Bronchial epithelial cell (primary cell): ENCODE results near the gene PPP2R2B. TPM values are rescaled to one million over a fixed set of nuclear protein-coding genes. Genes with fewer than 3 reads are reported as not detected.
"Not testable (repeated sequence)": the region's sequence is repeated elsewhere in the genome, so short reads cannot be mapped to it uniquely, and the experiment has no call there.

Experiments
- DNase-seq: peaks from one replicate; pipeline ENCODE4 v3.0.0-alpha.2; 2010; ENCODE audit warnings: low read depth
- FAIRE-seq: peaks from 2 replicates; lab custom pipeline; 2011; peaks lifted over from hg19 to GRCh38; lab: Jason Lieb, UNC
- H3K27me3 ChIP-seq: 2 replicates; pipeline ENCODE4 v1.5.1; 2011; ENCODE audit warnings: low read length; ENCODE audit not compliant: control insufficient read depth, insufficient read depth
- H3K36me3 ChIP-seq: 2 replicates; pipeline ENCODE4 v1.5.1; 2011; ENCODE audit warnings: low read length; ENCODE audit not compliant: control insufficient read depth, insufficient read depth
- H3K4me3 ChIP-seq: 2 replicates; pipeline ENCODE4 v1.5.1; 2011; ENCODE audit warnings: mild to moderate bottlenecking, low read depth, low read length, control low read depth
- total RNA-seq: library from RNA; depleted of rRNA; stranded (reverse); fragments of >200 nt; gene quantifications from 2 replicates; pipeline ENCODE4 v1.2.1, GENCODE V29; 2014
- TF ChIP-seq, protein P1 (sequence below): IDR thresholded peaks from 2 replicates; pipeline ENCODE4 v1.5.1; 2011; ENCODE audit warnings: mild to moderate bottlenecking, moderate library complexity, low read length, control low read depth, inconsistent platforms; ENCODE audit not compliant: insufficient read depth, severe bottlenecking

The PPP2R2B gene
- total RNA-seq, 1 donor from 2014 or later, result under 0.01 TPM

- Histone ChIP-seq H3K36me3 (no peaks in the 10 kb centered on the region), H3K4me3 (no peak overlapping the region), H3K27me3 (no peaks in the 10 kb centered on the region)
- DNase-seq (peak; percentile 4), FAIRE-seq (no peak)
- TF ChIP-seq, protein P1, sequence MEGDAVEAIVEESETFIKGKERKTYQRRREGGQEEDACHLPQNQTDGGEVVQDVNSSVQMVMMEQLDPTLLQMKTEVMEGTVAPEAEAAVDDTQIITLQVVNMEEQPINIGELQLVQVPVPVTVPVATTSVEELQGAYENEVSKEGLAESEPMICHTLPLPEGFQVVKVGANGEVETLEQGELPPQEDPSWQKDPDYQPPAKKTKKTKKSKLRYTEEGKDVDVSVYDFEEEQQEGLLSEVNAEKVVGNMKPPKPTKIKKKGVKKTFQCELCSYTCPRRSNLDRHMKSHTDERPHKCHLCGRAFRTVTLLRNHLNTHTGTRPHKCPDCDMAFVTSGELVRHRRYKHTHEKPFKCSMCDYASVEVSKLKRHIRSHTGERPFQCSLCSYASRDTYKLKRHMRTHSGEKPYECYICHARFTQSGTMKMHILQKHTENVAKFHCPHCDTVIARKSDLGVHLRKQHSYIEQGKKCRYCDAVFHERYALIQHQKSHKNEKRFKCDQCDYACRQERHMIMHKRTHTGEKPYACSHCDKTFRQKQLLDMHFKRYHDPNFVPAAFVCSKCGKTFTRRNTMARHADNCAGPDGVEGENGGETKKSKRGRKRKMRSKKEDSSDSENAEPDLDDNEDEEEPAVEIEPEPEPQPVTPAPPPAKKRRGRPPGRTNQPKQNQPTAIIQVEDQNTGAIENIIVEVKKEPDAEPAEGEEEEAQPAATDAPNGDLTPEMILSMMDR, result no peak
Observed at GRCh38 chr5:146744068-146744745, 134.3 kb downstream of the PPP2R2B start.

DNA sequence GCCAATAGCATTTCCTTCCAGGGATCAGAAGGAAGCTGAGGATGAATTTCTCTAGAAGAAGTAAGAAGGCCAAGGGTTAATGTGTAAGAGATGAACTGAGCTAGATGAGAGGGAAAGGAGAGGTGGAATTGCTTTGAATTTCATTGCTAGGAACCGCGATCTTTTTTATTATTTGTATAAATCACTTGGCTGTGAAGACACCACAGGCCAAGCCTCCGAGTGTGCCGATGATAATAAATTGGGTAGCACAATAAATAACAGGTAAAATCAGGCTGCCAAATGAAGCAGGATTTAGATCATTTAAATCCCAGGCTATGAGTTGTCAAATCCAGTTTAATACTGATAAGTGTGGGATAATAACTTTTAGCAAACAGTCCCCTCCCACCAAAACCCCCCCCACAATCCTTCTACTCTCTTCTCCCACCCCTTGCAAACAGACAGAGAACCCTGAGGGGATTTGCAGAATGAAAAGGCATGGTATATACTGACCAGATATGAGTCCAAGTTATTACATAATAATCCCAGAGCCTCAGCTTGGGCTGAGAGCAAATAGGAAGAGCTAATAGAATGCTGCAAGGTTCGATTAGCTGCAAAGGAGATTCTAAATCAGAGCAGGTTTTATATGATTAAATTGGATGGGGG lies 143.5 kb downstream of the PPP2R2B start:
- FAIRE-seq (no peak), DNase-seq (no peak)
- Histone ChIP-seq H3K4me3 (no peak overlapping the region), H3K36me3 (no peaks in the 10 kb centered on the region), H3K27me3 (no peaks in the 10 kb centered on the region)
- TF ChIP-seq, protein P1, result no peak

DNA sequence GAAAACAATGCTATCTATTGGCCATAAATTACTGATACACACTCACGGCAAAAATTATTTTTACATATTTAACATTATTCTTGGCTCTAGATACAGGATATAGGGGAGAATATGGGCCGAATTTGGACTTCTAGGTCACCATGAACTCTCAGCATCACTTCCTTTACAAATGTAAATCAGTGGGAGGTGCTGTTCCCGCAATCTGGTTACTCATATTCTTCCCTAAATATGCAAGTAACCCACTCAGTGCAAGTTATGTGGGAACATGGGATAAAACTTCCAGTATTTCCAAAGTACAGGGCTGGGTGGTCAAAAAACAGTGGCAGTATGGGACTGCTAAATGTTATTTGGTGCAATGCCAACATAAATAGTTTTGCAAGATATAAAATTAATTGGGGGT lies 145.6 kb downstream of the PPP2R2B start:
- DNase-seq, result no peak
- FAIRE-seq, result no peak
- TF ChIP-seq, protein P1, result no peak
- Histone ChIP-seq H3K27me3 (no peaks in the 10 kb centered on the region), H3K36me3 (no peaks in the 10 kb centered on the region), H3K4me3 (no peak overlapping the region)

DNA sequence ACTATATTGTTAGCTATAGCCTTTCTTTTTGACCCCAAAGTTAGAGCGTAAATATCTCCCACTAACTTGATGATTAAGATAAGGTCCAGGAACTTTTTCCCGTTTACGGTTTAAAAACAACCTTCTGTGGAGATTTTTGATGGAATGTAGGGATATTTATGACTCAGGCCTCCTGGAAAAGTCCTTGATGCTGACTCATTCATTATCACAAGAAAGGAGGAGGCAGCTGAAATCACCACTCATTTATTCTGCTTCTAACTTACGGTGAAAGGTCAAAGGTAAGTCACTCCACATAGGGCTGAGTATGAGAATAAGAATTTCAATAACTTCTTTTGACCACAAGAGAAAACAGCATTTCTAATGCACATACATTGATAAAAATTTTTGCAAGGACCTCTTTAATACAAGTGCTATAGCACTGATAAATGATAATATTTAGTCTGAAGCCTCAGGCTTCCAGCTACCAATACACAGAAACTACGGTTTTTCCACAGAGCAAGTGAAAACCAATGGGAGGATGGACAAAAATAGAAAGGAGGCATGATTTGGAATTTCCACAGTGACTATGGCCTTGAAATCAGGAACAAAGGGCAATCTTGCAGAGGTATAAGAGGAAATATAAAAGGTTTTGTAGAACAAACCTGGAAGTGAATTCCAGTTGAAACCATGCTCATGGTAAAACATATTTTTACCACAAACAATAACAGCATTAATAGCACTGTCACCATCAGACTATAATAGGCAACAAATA lies 146.5 kb downstream of the PPP2R2B start:
- FAIRE-seq, result no peak
- TF ChIP-seq, protein P1, result no peak
- Histone ChIP-seq H3K36me3 (no peaks in the 10 kb centered on the region), H3K4me3 (no peak overlapping the region), H3K27me3 (no peaks in the 10 kb centered on the region)
- DNase-seq, result peak; percentile 94

- H3K36me3 ChIP-seq, DNase-seq, H3K4me3 ChIP-seq: not testable (repeated sequence)
Observed at GRCh38 chr5:146728746-146729145, 149.8 kb downstream of the PPP2R2B start.

DNA sequence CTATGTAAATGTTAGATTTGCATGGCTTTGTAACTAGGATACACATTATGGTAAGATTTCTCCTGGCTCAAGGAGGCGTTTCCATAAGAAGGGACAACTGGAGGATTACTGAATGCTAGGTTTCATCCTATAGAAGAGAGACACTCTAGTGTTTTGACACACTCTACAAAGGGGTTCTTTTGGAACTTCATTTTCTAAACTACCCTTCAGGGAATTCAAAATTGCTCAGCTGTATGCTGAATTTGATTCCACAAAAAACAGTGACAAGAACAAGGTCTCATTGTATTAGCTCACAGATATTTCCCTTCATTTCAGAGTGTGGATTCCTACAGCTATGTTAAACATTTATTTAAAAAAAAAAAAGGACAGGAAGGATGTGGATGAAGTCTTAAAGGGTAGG lies 151.7 kb downstream of the PPP2R2B start:
- TF ChIP-seq, protein P1, result no peak
- FAIRE-seq (no peak), DNase-seq (no peak)
- no peak overlapping the region for H3K4me3 ChIP-seq
- no peaks in the 10 kb centered on the region for H3K36me3 ChIP-seq
- no peaks in the 10 kb centered on the region for H3K27me3 ChIP-seq

More at GRCh38 chr5:146728746-146729145, 149.8 kb downstream of the PPP2R2B start:
- FAIRE-seq, H3K27me3 ChIP-seq: not testable (repeated sequence)
